SH-SY5Y (cell line): ENCODE measurements around the gene CD244.

Experiments used
- GATA2 ChIP-seq: IDR thresholded peaks from 2 replicates; pipeline ENCODE4 v1.6.1; 2011; ENCODE audit warnings: mild to moderate bottlenecking, low read depth, low read length
- GATA3 ChIP-seq: IDR thresholded peaks from 2 replicates; pipeline ENCODE4 v1.6.1; 2011; ENCODE audit warnings: low read depth, mild to moderate bottlenecking, low read length, moderate library complexity

Gene CD244

GRCh38 chr1:160860840-160861505, 1.7 kb downstream of the CD244 start:
- TF ChIP-seq GATA2 (no peak), GATA3 (no peak)

GRCh38 chr1:160859166-160859565, 3.5 kb downstream of the CD244 start:
- TF ChIP-seq GATA2, result no peak
- no peak for TF ChIP-seq GATA3

DNA sequence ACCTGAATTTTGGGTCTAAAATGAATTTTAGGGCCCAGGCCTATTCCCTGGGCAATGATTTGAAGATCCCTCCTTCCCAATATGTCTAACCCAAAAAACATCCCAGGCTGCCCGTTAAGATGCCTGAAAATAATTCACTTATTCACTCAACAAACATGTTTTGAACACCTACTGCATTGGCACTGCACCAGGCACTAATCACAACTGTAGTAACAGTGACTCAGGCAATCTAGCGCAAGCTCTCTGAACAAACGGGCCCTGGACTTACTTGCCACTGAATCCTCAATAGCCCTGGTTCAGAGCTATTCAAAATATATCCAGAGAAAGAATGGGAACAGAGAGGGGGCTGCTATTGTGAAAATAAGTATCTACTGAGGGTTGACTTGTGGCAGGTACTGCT, 4.2 kb downstream of the CD244 start:
- no peak for TF ChIP-seq GATA3
- TF ChIP-seq GATA2, result no peak

- TF ChIP-seq GATA3 (no peak), GATA2 (no peak)
Measured at GRCh38 chr1:160858097-160858496, 4.6 kb downstream of the CD244 start.

GRCh38 chr1:160855181-160855981, 7.3 kb downstream of the CD244 start:
- TF ChIP-seq GATA2, result no peak
- no peak for TF ChIP-seq GATA3

DNA sequence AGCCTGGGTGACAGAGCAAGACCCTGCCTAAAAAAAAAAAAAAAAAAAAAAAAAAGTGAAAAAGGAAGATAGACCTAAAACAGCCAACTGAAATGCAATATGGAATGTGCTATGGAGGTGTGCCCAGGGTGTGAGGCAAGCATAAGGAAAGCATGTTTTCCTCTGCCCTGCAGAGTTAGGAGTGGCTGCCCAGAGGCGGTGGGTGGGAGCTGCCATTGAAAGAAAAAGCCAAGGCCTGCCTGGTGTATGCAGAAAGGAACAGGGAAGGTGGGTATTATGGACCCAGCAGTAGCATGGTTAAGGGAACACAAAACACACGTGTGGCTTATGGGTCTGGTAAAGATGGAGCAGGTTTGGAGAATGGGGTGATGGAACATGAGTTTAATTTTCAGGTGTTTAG, 8.9 kb downstream of the CD244 start:
- TF ChIP-seq GATA2 (no peak), GATA3 (no peak)

GRCh38 chr1:160853014-160853413, 9.7 kb downstream of the CD244 start:
- TF ChIP-seq GATA3, result no peak
- TF ChIP-seq GATA2, result no peak

DNA sequence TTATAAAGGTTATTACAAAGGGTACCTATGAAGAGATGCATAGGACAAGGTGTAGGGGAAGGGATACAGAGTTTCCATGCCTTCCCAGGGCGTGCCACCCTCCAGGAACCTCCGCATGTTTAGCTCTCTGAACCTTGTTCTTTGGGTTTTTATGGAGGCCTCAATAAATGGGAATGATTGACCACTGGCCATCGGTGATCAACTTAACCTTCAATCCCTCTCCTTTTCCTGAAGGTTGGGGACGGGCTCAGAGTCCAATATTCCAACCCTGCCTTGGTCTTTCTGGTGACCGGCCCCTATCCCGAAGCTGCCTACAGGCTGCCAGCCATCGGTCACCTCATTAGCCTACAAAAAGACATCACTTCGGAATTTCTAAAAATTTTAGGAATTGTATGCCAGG, 11.7 kb downstream of the CD244 start:
- TF ChIP-seq GATA2, result no peak
- TF ChIP-seq GATA3, result no peak

DNA sequence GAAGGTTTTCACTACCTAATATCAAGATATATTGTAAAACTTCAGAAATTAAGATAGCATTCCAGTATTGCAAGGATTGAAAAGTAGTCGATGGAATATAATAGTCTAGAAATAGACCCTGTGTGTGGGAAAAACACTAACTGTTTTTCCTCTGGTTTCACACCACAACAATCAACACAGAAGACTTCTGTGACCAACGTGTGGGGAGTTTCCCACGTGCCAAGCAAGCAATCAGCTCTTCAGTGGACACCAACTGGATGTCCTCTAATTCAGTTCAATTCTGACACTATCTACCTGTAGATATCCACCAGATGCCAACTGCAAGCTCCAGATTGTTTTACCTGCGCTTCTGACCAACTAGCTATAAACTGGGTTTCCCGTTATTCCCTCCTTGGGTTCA, 12.1 kb downstream of the CD244 start:
- TF ChIP-seq GATA2 (no peak), GATA3 (no peak)

DNA sequence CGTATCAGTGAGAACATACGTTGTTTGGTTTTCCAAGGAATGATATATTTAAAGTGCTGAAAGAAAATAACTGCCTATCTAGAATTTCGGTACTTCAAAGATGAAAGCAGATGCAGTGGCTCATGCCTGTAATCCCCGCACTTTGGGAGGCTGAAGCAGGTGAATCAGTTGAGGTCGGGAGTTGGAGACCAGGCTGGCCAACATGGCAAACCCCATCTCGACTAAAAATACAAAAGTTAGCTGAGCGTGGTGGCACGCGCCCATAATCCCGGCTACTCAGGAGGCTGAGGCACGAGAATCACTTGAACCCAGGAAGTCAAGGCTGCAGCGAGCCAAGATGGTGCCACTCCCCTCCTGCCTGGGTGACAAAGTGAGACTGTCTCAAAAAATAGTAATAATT, 16.4 kb downstream of the CD244 start:
- TF ChIP-seq GATA3 (no peak), GATA2 (no peak)

DNA sequence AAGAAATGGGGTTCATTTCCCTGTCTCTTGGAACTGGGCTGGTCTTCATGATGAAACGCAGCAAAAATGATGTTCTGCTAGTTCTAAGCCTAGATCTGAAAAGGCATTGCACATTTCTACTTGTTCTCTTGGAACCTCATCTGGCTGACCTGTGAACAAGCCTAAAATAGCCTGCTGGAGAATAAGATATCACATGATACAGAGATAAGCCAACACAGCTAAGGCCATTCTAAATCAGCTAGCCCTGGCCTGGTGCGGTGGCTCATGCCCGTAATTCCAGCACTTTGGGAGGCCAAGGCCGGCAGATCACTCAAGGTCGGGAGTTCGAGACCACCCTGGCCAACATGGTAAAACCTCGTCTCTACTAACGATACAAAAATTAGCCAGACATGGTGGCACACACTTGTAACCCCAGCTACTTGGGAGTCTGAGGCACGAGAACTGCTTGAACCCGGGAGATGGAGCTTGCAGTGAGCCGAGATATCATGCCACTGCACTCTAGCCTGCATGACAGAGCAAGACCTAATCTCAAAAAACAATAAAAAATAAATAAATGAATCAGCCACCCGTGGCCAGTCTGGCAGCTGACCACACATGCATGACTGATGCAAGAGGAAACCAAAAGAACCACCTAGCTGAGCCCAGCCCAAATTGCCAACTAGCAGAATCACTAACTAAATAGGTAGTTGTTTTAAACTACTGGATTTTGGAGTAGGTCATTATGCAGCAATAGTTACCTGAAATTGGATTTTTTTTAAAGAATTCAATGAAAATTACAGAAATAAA, 18.0 kb downstream of the CD244 start:
- TF ChIP-seq GATA2 (no peak), GATA3 (no peak)

GRCh38 chr1:160841079-160841478, 21.6 kb downstream of the CD244 start:
- TF ChIP-seq GATA3, result no peak
- TF ChIP-seq GATA2, result no peak

GRCh38 chr1:160839746-160840145, 22.9 kb downstream of the CD244 start:
- TF ChIP-seq GATA2 (no peak), GATA3 (no peak)

- TF ChIP-seq GATA2, result no peak
- no peak for TF ChIP-seq GATA3
Measured at GRCh38 chr1:160838888-160839287, 23.8 kb downstream of the CD244 start.
